Measurements from ENCODE around the gene PPP6R1.

The PPP6R1 gene

DNA sequence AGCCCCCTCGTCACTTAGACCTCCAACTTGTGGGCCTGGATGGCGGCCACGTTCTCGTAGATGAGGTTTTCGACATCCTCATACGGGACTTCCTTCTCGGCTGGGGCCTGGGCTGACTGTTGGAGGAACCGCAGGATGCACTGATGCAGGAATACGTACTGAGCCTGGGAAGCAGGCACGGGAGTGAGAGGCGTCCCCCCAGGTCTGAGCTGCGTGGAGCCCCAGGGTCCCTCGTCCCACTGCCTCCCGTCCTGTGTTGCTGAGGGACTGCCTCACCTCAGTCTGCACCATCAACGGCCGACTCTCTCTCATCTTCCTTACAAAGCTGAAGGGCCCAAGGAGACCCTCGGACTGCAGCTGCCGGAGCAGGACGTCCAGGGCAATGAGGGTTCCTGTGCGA lies 77.1 kb downstream of the PPP6R1 start:
- DNase-seq (ENCODE audit: low read depth): no peak

All from activated T-cell treated with anti-CD3 and anti-CD28 coated beads for 48 hours (primary cell).